ENCODE data around the gene LCN10.

DNA sequence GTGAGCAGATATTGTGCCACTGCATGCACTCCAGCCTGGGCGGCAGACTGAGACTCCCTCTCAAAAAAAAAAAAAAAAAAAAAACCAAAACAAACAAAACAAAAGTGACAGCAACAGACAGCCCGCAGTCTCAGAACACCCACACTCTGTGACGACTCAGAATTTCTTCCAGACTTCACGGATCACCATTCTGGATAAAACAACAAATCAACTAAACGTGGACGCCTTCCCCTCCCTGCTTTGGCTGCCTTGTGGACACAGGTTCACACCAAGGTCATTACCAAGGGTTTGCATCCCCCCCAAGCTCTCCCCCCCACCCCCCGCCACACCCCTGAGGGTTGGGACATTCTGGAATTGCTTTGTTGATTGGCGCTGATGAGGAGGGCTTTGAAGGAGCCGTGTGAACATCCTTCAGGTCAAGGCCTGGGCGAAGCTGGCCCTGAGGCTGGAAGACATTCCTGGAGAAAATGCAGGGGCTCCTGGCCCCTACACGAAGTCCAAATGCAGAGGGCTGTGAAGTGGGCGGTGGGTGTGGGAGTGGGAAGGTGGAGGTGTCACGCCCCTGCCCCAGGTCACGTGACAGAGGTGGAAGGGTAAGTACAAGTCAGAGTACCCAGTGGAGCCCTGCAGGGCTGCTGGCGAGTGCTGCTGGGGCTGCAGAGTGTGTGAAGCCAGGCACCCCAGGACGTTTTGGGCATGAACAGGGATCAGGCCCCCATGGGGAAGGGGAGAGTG, 10.1 kb downstream of the LCN10 start:
- TF ChIP-seq, protein P1, sequence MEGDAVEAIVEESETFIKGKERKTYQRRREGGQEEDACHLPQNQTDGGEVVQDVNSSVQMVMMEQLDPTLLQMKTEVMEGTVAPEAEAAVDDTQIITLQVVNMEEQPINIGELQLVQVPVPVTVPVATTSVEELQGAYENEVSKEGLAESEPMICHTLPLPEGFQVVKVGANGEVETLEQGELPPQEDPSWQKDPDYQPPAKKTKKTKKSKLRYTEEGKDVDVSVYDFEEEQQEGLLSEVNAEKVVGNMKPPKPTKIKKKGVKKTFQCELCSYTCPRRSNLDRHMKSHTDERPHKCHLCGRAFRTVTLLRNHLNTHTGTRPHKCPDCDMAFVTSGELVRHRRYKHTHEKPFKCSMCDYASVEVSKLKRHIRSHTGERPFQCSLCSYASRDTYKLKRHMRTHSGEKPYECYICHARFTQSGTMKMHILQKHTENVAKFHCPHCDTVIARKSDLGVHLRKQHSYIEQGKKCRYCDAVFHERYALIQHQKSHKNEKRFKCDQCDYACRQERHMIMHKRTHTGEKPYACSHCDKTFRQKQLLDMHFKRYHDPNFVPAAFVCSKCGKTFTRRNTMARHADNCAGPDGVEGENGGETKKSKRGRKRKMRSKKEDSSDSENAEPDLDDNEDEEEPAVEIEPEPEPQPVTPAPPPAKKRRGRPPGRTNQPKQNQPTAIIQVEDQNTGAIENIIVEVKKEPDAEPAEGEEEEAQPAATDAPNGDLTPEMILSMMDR (conservative IDR thresholded peaks at IDR 0.05; ENCODE audit: low read depth, low read length), result no peak
- TF ChIP-seq EZH2 (IDR thresholded peaks at IDR 0.05; ENCODE audit: low read length, unreplicated experiment) (no peak), EZH2phosphoT487 (IDR thresholded peaks at IDR 0.05; ENCODE audit: borderline replicate concordance, low read length) (no peak)

Measured in PC-3 (cell line).